Activated naive CD8-positive, alpha-beta T cell treated with anti-CD3 and anti-CD28 coated beads, Interleukin-2, amount 50 U/mL, for 16 hours (primary cell): Measurements from ENCODE around the gene STX1A.

Experiments
- DNase-seq: peaks from one replicate; pipeline ENCODE4 v3.0.0-alpha.2; 2020; ENCODE audit warnings: low read depth, low spot score

STX1A gene

GRCh38 chr7:73718905-73719805, at the start of gene STX1A:
Gene STX1A, minus strand, starts transcription at chr7:73719669. Its CDS starts 38 bp downstream, at chr7:73719631.
- DNase-seq: no peak

- DNase-seq: no peak
These were observed 49.4 kb upstream of the STX1A start for GRCh38 chr7:73768641-73769480.

GRCh38 chr7:73766556-73767229, 47.2 kb upstream of the STX1A start:
- DNase-seq: no peak

GRCh38 chr7:73762659-73762999, 43.2 kb upstream of the STX1A start:
- no peak for DNase-seq

- no peak for DNase-seq
These were observed 42.6 kb upstream of the STX1A start for GRCh38 chr7:73761854-73762658.

- DNase-seq: no peak
These were observed 39.2 kb upstream of the STX1A start for GRCh38 chr7:73758581-73759138.

- no peak for DNase-seq
These were observed 30.7 kb upstream of the STX1A start for GRCh38 chr7:73749931-73750776.

- no peak for DNase-seq
These were observed 26.9 kb upstream of the STX1A start for GRCh38 chr7:73746378-73746777.

- DNase-seq: no peak
These were observed 23.5 kb upstream of the STX1A start for GRCh38 chr7:73742753-73743641.

- DNase-seq: no peak
These were observed 22.9 kb upstream of the STX1A start for GRCh38 chr7:73742338-73742752.

GRCh38 chr7:73741600-73741999, 22.1 kb upstream of the STX1A start:
- DNase-seq: no peak

- DNase-seq: no peak
These were observed 21.3 kb upstream of the STX1A start for GRCh38 chr7:73740771-73741170.

- no peak for DNase-seq
These were observed 20.7 kb upstream of the STX1A start for GRCh38 chr7:73740212-73740611.

GRCh38 chr7:73739387-73739767, 19.9 kb upstream of the STX1A start:
- no peak for DNase-seq

GRCh38 chr7:73738612-73739386, 19.3 kb upstream of the STX1A start, which contains the start of gene ABHD11:
Gene ABHD11, minus strand, starts transcription at chr7:73738802. Its CDS starts 32 bp downstream, at chr7:73738770.
- DNase-seq: peak; percentile 97

GRCh38 chr7:73738220-73738611, 18.7 kb upstream of the STX1A start:
- peak; percentile 36 for DNase-seq

GRCh38 chr7:73737491-73738219, 18.2 kb upstream of the STX1A start:
- DNase-seq: no peak
